B cell (primary cell): ENCODE measurements around the gene SLC25A39. TPM values are rescaled to one million over a fixed set of nuclear protein-coding genes. Genes with fewer than 3 reads are reported as not detected.

Source experiments
- ATAC-seq: fragments of 200-7000 bp; cut with Tn5 transposase; one replicate; pipeline ENCODE4 v1.10.0; 2021; ENCODE audit warnings: low read depth, mild to moderate bottlenecking, moderate number of reproducible peaks, moderate library complexity
- CTCF ChIA-PET: fragments of 350-600 bp; sonication (Branson Sonifier 250); formaldehyde crosslinking; loops from one replicate; lab custom pipeline; 2021; ENCODE audit warnings: antibody characterized with exemption, inconsistent platforms; lab: Charles Lee
- POLR2A ChIA-PET: fragments of 350-600 bp; sonication (Branson Sonifier 250); formaldehyde crosslinking; loops from one replicate; lab custom pipeline; 2021; ENCODE audit warnings: antibody characterized with exemption; lab: Charles Lee
- DNase-seq: peaks from one replicate; pipeline ENCODE4 v3.0.0; 2013
- H2AFZ ChIP-seq: 2 replicates; pipeline ENCODE4 v1.6.1; 2012; ENCODE audit warnings: mild to moderate bottlenecking, low read depth, low read length; ENCODE audit not compliant: insufficient read depth, poor library complexity, severe bottlenecking
- H3K27ac ChIP-seq, 2 donors: 1 replicate in 1 of 2; 2 replicates in 1 of 2; pipeline ENCODE4 v1.5.1; 2012 to 2013; ENCODE audit warnings: low read length in 2 of 2, mild to moderate bottlenecking in 2 of 2, moderate library complexity in 1 of 2
- H3K27me3 ChIP-seq, 4 experiments: fragments of 200-600 bp in 1 of 4; sonication (generic) in 1 of 4; replicated peaks in 1 of 4; 1 replicate in 2 of 4; 2 replicates in 2 of 4; pipeline versions ENCODE4 v1.6.1 to v1.7.0; 2013 to 2016; ENCODE audit warnings: low read length in 3 of 4, mild to moderate bottlenecking in 2 of 4, mixed read lengths in 1 of 4, moderate library complexity in 1 of 4; ENCODE audit not compliant: insufficient read depth in 4 of 4, control insufficient read depth in 3 of 4; ENCODE audit errors: control extremely low read depth in 1 of 4
- H3K36me3 ChIP-seq, 2 experiments: replicated peaks in 1 of 2; 1 replicate in 1 of 2; 2 replicates in 1 of 2; pipeline versions ENCODE4 v1.6.1 to v1.7.1; 2013; ENCODE audit warnings: low read length in 1 of 2; ENCODE audit not compliant: insufficient read depth in 2 of 2, control insufficient read depth in 1 of 2; ENCODE audit errors: control extremely low read depth in 1 of 2, extremely low read depth in 1 of 2
- H3K4me1 ChIP-seq, 2 donors: fragments of 200-600 bp in 1 of 2; sonication (generic) in 1 of 2; 1 replicate in 1 of 2; 2 replicates in 1 of 2; pipeline versions ENCODE4 v1.5.1 to v1.6.1; 2013 to 2017; ENCODE audit warnings: low read length in 2 of 2; ENCODE audit not compliant: control insufficient read depth in 2 of 2, insufficient read depth in 2 of 2
- H3K4me2 ChIP-seq: replicated peaks from 2 replicates; pipeline ENCODE3; 2012; ENCODE audit warnings: mild to moderate bottlenecking, low read depth, low read length; ENCODE audit not compliant: poor library complexity, severe bottlenecking
- H3K4me3 ChIP-seq, 5 experiments: fragments of 200-600 bp in 1 of 5; sonication (generic) in 1 of 5; 1 replicate in 3 of 5; 2 replicates in 2 of 5; pipeline versions ENCODE4 v1.5.1 to v1.7.0; 2011 to 2016; ENCODE audit warnings: low read length in 4 of 5, mild to moderate bottlenecking in 4 of 5, low read depth in 2 of 5, control low read depth in 1 of 5, moderate library complexity in 1 of 5; ENCODE audit not compliant: insufficient read depth in 1 of 5; ENCODE audit errors: control extremely low read depth in 1 of 5, extremely low read depth in 1 of 5
- H3K79me2 ChIP-seq: fragments of 200-600 bp; sonication (generic); one replicate; pipeline ENCODE4 v1.6.0; 2016; ENCODE audit warnings: low read length; ENCODE audit not compliant: control insufficient read depth, insufficient read depth
- H3K9ac ChIP-seq: fragments of 200-600 bp; sonication (generic); 2 replicates; pipeline ENCODE4 v1.6.1; 2017; ENCODE audit warnings: mild to moderate bottlenecking, low read length, moderate library complexity
- H3K9me3 ChIP-seq, 3 donors: one replicate each; pipeline versions ENCODE4 v1.6.1 to v1.7.1; 2013; ENCODE audit warnings: low read length in 2 of 3; ENCODE audit not compliant: control insufficient read depth in 2 of 3, insufficient read depth in 1 of 3; ENCODE audit errors: control extremely low read depth in 1 of 3
- H4K20me1 ChIP-seq: 2 replicates; pipeline ENCODE4 v1.6.0; 2012; ENCODE audit warnings: mild to moderate bottlenecking, low read length; ENCODE audit not compliant: insufficient read depth, control insufficient read depth, poor library complexity, severe bottlenecking
- H3K27ac Mint-ChIP-seq: one replicate; pipeline ENCODE4 v1.8.0; 2021; ENCODE audit warnings: mixed read lengths
- H3K27me3 Mint-ChIP-seq: one replicate; pipeline ENCODE4 v1.8.0; 2021; ENCODE audit warnings: mixed read lengths
- H3K4me1 Mint-ChIP-seq: one replicate; pipeline ENCODE4 v1.8.0; 2021; ENCODE audit warnings: mixed read lengths
- H3K4me3 Mint-ChIP-seq: one replicate; pipeline ENCODE4 v1.8.0; 2021; ENCODE audit warnings: mixed read lengths
- H3K9me3 Mint-ChIP-seq: one replicate; pipeline ENCODE4 v1.8.0; 2022; ENCODE audit warnings: mixed read lengths; ENCODE audit not compliant: insufficient read depth
- EZH2 ChIP-seq: IDR thresholded peaks from 2 replicates; pipeline ENCODE4 v1.6.1; 2012; ENCODE audit warnings: borderline replicate concordance, low read depth, mild to moderate bottlenecking, moderate library complexity, low read length; ENCODE audit not compliant: insufficient read depth, poor library complexity, severe bottlenecking
- WGBS: methylation state at CpG from one replicate; pipeline ENCODE4 v1.1.5; 2013; ENCODE audit warnings: missing lambda C conversion rate; ENCODE audit not compliant: insufficient coverage; 5-methylcytosine and 5-hydroxymethylcytosine counted together
- intact Hi-C: fragments of 100-400 bp; cut with micrococcal nuclease; formaldehyde crosslinking; loops from one replicate; pipeline ENCODE4 v1.10.0; 2022
- polyA plus RNA-seq: library from polyadenylated mRNA; depleted of rRNA; stranded (reverse); fragments of >200 nt; gene quantifications from 2 replicates; pipeline ENCODE4 v1.2.3, GENCODE V29; 2012
- total RNA-seq, 2 donors: library from RNA; stranded (reverse); fragments of 120-200 nt in 1 of 2; gene quantifications; 1 replicate in 1 of 2; 2 replicates in 1 of 2; pipeline versions ENCODE4 v1.2.3 to v1.2.4, GENCODE V29; 2013 to 2022
- TF ChIP-seq, protein P1 (sequence below): fragments of 200-600 bp; IDR thresholded peaks from one replicate; pipeline ENCODE4 v1.8.0; 2022; ENCODE audit warnings: antibody characterized with exemption, mild to moderate bottlenecking

The SLC25A39 gene
- total and polyA plus RNA-seq, 2 donors (not counting 1 experiment from before 2014, with no cell fraction given): 88.4 to 160 TPM

- Histone ChIP-seq H3K79me2 (no peaks in the 10 kb centered on the region), H3K27me3 (peaks cover 0 to 42% (median 20%) of the 10 kb centered on the region in 4 experiments), H3K9ac (no peak overlapping the region), H3K4me1 (peaks cover 18 to 20% of the 10 kb centered on the region in 2 donors), H3K36me3 (no peaks in the 10 kb centered on the region), H3K4me3 (no peak overlapping the region), H2AFZ (no peak overlapping the region), H3K4me2 (peak overlapping the region; percentile 78), H3K9me3 (peaks cover 0 to 15% (median 0%) of the 10 kb centered on the region in 3 donors), H3K27ac (no peak overlapping the region), H4K20me1 (no peaks in the 10 kb centered on the region)
- POLR2A ChIA-PET: interaction anchor here (0.6 kb wide), 1 partner anchor 86 kb away, joined by 4 read pairs; no protein-coding TSS in a partner anchor
- intact Hi-C loops: loop anchor here (1.0 kb wide), 1 partner anchor 17 kb away; the partner anchor contains the start of gene SLC25A39
- H3K9me3 Mint-ChIP-seq: no peaks in the 10 kb centered on the region
- H3K4me1 Mint-ChIP-seq: peaks cover 19% of the 10 kb centered on the region
- 3% methylated on average over 16 of the region's 26 CpGs for WGBS
- H3K4me3 Mint-ChIP-seq: peak overlapping the region; percentile 66
- DNase-seq (peak; percentile 32), ATAC-seq (peak; percentile 5)
- TF ChIP-seq, protein P1, sequence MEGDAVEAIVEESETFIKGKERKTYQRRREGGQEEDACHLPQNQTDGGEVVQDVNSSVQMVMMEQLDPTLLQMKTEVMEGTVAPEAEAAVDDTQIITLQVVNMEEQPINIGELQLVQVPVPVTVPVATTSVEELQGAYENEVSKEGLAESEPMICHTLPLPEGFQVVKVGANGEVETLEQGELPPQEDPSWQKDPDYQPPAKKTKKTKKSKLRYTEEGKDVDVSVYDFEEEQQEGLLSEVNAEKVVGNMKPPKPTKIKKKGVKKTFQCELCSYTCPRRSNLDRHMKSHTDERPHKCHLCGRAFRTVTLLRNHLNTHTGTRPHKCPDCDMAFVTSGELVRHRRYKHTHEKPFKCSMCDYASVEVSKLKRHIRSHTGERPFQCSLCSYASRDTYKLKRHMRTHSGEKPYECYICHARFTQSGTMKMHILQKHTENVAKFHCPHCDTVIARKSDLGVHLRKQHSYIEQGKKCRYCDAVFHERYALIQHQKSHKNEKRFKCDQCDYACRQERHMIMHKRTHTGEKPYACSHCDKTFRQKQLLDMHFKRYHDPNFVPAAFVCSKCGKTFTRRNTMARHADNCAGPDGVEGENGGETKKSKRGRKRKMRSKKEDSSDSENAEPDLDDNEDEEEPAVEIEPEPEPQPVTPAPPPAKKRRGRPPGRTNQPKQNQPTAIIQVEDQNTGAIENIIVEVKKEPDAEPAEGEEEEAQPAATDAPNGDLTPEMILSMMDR: no peak
- no peak for TF ChIP-seq EZH2
- no peak overlapping the region for H3K27ac Mint-ChIP-seq
- H3K27me3 Mint-ChIP-seq: peaks cover 46% of the 10 kb centered on the region
- CTCF ChIA-PET: no interaction called here
Measured at GRCh38 chr17:44307387-44308186, 17.0 kb downstream of the SLC25A39 start.

- Histone ChIP-seq H3K27ac (no peak overlapping the region), H3K4me3 (no peak overlapping the region), H3K79me2 (no peaks in the 10 kb centered on the region), H3K27me3 (peaks cover 0 to 44% (median 20%) of the 10 kb centered on the region in 4 experiments), H3K36me3 (no peaks in the 10 kb centered on the region), H3K4me2 (no peak overlapping the region), H2AFZ (no peak overlapping the region), H3K9ac (no peak overlapping the region), H4K20me1 (no peaks in the 10 kb centered on the region), H3K4me1 (peaks cover 18 to 20% of the 10 kb centered on the region in 2 donors), H3K9me3 (peaks cover 0 to 11% (median 0%) of the 10 kb centered on the region in 3 donors)
- TF ChIP-seq EZH2: no peak
- TF ChIP-seq, protein P1: no peak
- Mint-ChIP-seq H3K27ac (no peak overlapping the region), H3K9me3 (no peaks in the 10 kb centered on the region), H3K27me3 (peaks cover 46% of the 10 kb centered on the region), H3K4me1 (peaks cover 13% of the 10 kb centered on the region), H3K4me3 (no peak overlapping the region)
- ATAC-seq: no peak
- no peak for DNase-seq
- ChIA-PET CTCF (interaction anchor here (1.2 kb wide), 1 partner anchor 83 kb away, joined by 3 read pairs; no protein-coding TSS in a partner anchor), POLR2A (interaction anchor here (0.6 kb wide), 1 partner anchor 9 kb away, joined by 6 read pairs; no protein-coding TSS in a partner anchor)
- intact Hi-C loops: no loop called here
Measured at GRCh38 chr17:44304651-44305050, 20.0 kb downstream of the SLC25A39 start.
